Prostate gland (tissue), 2 donors: Measurements from ENCODE around the gene ZNF334. TPM values are rescaled to one million over a fixed set of nuclear protein-coding genes. Genes with fewer than 3 reads are reported as not detected.

Experiments used
- DNase-seq: peaks from one replicate; pipeline ENCODE4 v3.0.0-alpha.2; 2019; ENCODE audit warnings: low spot score
- H3K27ac ChIP-seq, 2 donors: fragments of 200-600 bp; sonication (generic); 2 replicates each; pipeline ENCODE4 v1.5.1; 2017 to 2019
- H3K27me3 ChIP-seq: fragments of 200-600 bp; sonication (generic); replicated peaks from 2 replicates; pipeline ENCODE4 v1.5.1; 2019; ENCODE audit not compliant: insufficient read depth
- H3K36me3 ChIP-seq, 2 donors: fragments of 200-600 bp; sonication (generic); 1 replicate in 1 of 2; 2 replicates in 1 of 2; pipeline versions ENCODE4 v1.5.1 to v1.8.1; 2017 to 2019
- H3K4me1 ChIP-seq: fragments of 200-600 bp; sonication (generic); replicated peaks from 2 replicates; pipeline ENCODE4 v1.5.1; 2019
- H3K4me3 ChIP-seq, 2 donors: fragments of 200-600 bp; sonication (generic); 2 replicates each; pipeline ENCODE4 v1.5.1; 2017 to 2019
- H3K9me3 ChIP-seq: fragments of 200-600 bp; sonication (generic); 2 replicates; pipeline ENCODE4 v1.5.1; 2017
- POLR2A ChIP-seq: fragments of 450-650 bp; IDR thresholded peaks from one replicate; pipeline ENCODE4 v1.6.1; 2016; ENCODE audit warnings: antibody characterized with exemption, mild to moderate bottlenecking
- POLR2AphosphoS5 ChIP-seq: sonication (generic); formaldehyde crosslinking; IDR thresholded peaks from one replicate; pipeline ENCODE4 v1.6.1; 2017; ENCODE audit warnings: antibody characterized with exemption
- WGBS: methylation state at CpG from one replicate; pipeline ENCODE4 v1.1.5; 2018; 5-methylcytosine and 5-hydroxymethylcytosine counted together
- intact Hi-C: fragments of 100-400 bp; cut with DNase I; formaldehyde crosslinking; loops from one replicate; pipeline ENCODE4 v1.14.2; 2022
- total RNA-seq, 2 donors: library from RNA; depleted of rRNA; stranded (reverse); fragments of >200 nt; gene quantifications; one replicate each; pipeline ENCODE4 v1.1.0, GENCODE V29; 2016
- TF ChIP-seq, protein P1 (sequence below), 4 experiments: fragments of 200-600 bp in 2 of 4; fragments of 450-650 bp in 2 of 4; sonication (generic) in 2 of 4; IDR thresholded peaks; 1 replicate in 3 of 4; 2 replicates in 1 of 4; pipeline ENCODE4 v1.5.1; 2016 to 2019; ENCODE audit warnings: antibody characterized with exemption in 4 of 4, mild to moderate bottlenecking in 2 of 4, moderate library complexity in 2 of 4

Gene ZNF334
- total RNA-seq, 2 donors from 2014 or later = 7.8 to 23.3 TPM

GRCh38 chr20:46541229-46541935, 28.0 kb upstream of the ZNF334 start:
- H3K4me1 ChIP-seq = no peaks in the 10 kb centered on the region
- H3K36me3 ChIP-seq = no peaks in the 10 kb centered on the region
- 50% methylated on average over 36 of the region's 36 CpGs for WGBS
- H3K4me3 ChIP-seq = no peak overlapping the region
- H3K27me3 ChIP-seq = no peaks in the 10 kb centered on the region
- DNase-seq = no peak
- H3K9me3 ChIP-seq = no peaks in the 10 kb centered on the region
- no peak for TF ChIP-seq POLR2AphosphoS5
- TF ChIP-seq, protein P1, sequence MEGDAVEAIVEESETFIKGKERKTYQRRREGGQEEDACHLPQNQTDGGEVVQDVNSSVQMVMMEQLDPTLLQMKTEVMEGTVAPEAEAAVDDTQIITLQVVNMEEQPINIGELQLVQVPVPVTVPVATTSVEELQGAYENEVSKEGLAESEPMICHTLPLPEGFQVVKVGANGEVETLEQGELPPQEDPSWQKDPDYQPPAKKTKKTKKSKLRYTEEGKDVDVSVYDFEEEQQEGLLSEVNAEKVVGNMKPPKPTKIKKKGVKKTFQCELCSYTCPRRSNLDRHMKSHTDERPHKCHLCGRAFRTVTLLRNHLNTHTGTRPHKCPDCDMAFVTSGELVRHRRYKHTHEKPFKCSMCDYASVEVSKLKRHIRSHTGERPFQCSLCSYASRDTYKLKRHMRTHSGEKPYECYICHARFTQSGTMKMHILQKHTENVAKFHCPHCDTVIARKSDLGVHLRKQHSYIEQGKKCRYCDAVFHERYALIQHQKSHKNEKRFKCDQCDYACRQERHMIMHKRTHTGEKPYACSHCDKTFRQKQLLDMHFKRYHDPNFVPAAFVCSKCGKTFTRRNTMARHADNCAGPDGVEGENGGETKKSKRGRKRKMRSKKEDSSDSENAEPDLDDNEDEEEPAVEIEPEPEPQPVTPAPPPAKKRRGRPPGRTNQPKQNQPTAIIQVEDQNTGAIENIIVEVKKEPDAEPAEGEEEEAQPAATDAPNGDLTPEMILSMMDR (IDR thresholded peaks at IDR 0.05) = no peak
- no peak overlapping the region for H3K27ac ChIP-seq
- intact Hi-C loops = no loop called here

DNA sequence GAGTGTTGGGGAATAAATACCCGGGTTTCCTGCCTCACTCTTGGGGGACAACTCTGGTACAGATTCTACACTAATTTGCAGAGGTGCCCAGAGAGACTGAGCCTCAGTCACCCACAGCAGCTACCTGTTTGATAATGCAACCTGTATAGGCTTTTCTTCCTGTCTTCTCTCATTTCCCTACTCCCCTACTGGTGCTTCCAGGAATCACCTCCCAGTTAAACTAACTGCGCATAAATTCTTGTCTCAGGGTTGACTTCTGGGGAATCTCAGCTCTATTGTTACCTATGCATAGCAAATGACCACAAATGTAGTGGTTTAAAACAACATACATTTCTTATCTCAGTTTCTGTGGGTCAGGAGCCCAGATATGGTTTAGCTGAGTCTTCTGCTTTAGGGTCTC, 25.8 kb upstream of the ZNF334 start:
- Histone ChIP-seq H3K4me3 (no peak overlapping the region), H3K4me1 (no peaks in the 10 kb centered on the region), H3K36me3 (no peaks in the 10 kb centered on the region), H3K27ac (no peak overlapping the region), H3K9me3 (no peaks in the 10 kb centered on the region), H3K27me3 (no peaks in the 10 kb centered on the region)
- intact Hi-C loops = no loop called here
- TF ChIP-seq POLR2AphosphoS5 (no peak), POLR2A (no peak)
- TF ChIP-seq, protein P1 (IDR thresholded peaks at IDR 0.05) = no peak
- WGBS = 76% methylated on average over 2 of the region's 2 CpGs
- no peak for DNase-seq

DNA sequence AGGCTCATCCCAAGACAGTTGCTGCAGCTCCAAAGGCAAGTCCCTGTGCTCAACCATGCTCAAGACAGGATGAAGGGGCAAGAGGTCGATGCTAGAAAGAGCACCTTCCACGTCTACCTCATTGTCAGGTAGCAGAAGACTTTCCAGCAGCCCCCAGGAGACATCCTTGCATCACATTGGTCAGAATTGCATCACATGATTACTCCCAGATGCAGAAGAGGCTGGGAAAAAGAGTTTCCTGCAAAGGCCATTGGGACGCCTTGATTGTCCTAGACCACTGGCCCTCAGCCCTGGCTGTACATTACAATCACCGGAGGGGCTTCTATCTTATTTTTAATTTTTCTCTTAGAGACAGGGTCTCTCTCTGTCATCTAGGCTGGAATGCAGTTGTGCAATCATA, 17.3 kb upstream of the ZNF334 start:
- Histone ChIP-seq H3K4me1 (no peaks in the 10 kb centered on the region), H3K27me3 (no peaks in the 10 kb centered on the region), H3K27ac (no peak overlapping the region), H3K9me3 (no peaks in the 10 kb centered on the region), H3K36me3 (no peaks in the 10 kb centered on the region), H3K4me3 (no peak overlapping the region)
- WGBS = 75% methylated on average over 4 of the region's 4 CpGs
- TF ChIP-seq POLR2AphosphoS5 (no peak), POLR2A (no peak)
- TF ChIP-seq, protein P1 (IDR thresholded peaks at IDR 0.05) = no peak
- DNase-seq = no peak
- intact Hi-C loops = no loop called here

DNA sequence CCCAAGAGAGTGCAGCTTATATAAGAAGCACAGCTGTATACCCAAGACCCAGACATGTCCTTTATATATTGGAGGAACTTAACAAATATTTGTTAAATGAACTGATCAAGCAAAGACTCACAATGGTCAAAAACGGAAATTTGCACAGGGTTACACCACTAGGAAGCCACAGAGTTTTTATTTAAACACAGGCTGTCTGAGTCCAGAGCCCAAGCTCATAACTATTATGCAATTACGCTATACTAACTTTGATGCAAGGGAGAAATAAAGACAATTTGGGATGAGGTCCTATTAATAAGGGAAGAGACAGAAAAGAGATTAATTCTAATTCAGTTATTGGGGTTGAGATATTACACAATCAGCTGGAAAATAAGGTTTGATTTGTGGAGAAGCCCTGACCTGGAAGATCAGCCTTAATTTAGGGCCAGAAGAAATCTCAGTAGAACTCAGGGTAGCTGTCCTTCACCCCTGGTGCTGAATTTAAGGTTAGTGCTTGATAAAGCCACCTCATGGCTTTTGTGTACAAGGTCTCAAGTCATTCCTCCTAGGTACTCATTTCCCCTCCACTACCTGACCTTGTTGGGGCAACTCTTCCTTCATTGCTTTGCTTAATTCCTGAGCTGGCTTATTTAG, 10.5 kb upstream of the ZNF334 start:
- no peaks in the 10 kb centered on the region for H3K9me3 ChIP-seq
- intact Hi-C loops = loop anchor here (5.0 kb wide), 1 partner anchor 158 kb away; no protein-coding TSS in a partner anchor
- 50% methylated on average over 2 of the region's 2 CpGs for WGBS
- no peak overlapping the region for H3K4me3 ChIP-seq
- H3K4me1 ChIP-seq = no peaks in the 10 kb centered on the region
- no peak overlapping the region for H3K27ac ChIP-seq
- no peaks in the 10 kb centered on the region for H3K27me3 ChIP-seq
- TF ChIP-seq POLR2A (no peak), POLR2AphosphoS5 (no peak)
- TF ChIP-seq, protein P1 (IDR thresholded peaks at IDR 0.05) = no peak
- no peaks in the 10 kb centered on the region for H3K36me3 ChIP-seq
- no peak for DNase-seq

GRCh38 chr20:46523108-46523507, 9.7 kb upstream of the ZNF334 start:
- no peaks in the 10 kb centered on the region for H3K27me3 ChIP-seq
- no peak for DNase-seq
- intact Hi-C loops = loop anchor here (5.0 kb wide), 1 partner anchor 159 kb away; no protein-coding TSS in a partner anchor
- H3K9me3 ChIP-seq = no peaks in the 10 kb centered on the region
- H3K36me3 ChIP-seq = no peaks in the 10 kb centered on the region
- 78% methylated on average over 5 of the region's 5 CpGs for WGBS
- H3K4me1 ChIP-seq = no peaks in the 10 kb centered on the region
- H3K4me3 ChIP-seq = no peak overlapping the region
- no peak for TF ChIP-seq POLR2A
- TF ChIP-seq, protein P1 (IDR thresholded peaks at IDR 0.05) = no peak
- TF ChIP-seq POLR2AphosphoS5 = no peak
- no peak overlapping the region for H3K27ac ChIP-seq
